HG03354 (cell line): ENCODE measurements around the gene EIF2D.
"Not testable (repeated sequence)": the region's sequence is repeated elsewhere in the genome, so short reads cannot be mapped to it uniquely, and the experiment has no call there.

Source experiments
- ATAC-seq: cut with Tn5 transposase; IDR thresholded peaks from one replicate; pipeline ENCODE4 v1.9.1; 2021; ENCODE audit warnings: mild to moderate bottlenecking; ENCODE audit not compliant: unreplicated experiment, poor library complexity, severe bottlenecking

EIF2D gene

GRCh38 chr1:206590025-206590758 is 22.1 kb downstream of the EIF2D start:
- ATAC-seq = no peak

GRCh38 chr1:206589206-206589605 is 23.1 kb downstream of the EIF2D start:
- ATAC-seq = no peak

GRCh38 chr1:206588492-206588891 is 23.8 kb downstream of the EIF2D start:
- ATAC-seq = no peak

GRCh38 chr1:206587904-206588303 is 24.4 kb downstream of the EIF2D start:
- no peak for ATAC-seq

GRCh38 chr1:206586501-206587445 is 25.5 kb downstream of the EIF2D start:
- no peak for ATAC-seq

GRCh38 chr1:206584683-206585082 is 27.6 kb downstream of the EIF2D start:
- ATAC-seq = no peak

DNA sequence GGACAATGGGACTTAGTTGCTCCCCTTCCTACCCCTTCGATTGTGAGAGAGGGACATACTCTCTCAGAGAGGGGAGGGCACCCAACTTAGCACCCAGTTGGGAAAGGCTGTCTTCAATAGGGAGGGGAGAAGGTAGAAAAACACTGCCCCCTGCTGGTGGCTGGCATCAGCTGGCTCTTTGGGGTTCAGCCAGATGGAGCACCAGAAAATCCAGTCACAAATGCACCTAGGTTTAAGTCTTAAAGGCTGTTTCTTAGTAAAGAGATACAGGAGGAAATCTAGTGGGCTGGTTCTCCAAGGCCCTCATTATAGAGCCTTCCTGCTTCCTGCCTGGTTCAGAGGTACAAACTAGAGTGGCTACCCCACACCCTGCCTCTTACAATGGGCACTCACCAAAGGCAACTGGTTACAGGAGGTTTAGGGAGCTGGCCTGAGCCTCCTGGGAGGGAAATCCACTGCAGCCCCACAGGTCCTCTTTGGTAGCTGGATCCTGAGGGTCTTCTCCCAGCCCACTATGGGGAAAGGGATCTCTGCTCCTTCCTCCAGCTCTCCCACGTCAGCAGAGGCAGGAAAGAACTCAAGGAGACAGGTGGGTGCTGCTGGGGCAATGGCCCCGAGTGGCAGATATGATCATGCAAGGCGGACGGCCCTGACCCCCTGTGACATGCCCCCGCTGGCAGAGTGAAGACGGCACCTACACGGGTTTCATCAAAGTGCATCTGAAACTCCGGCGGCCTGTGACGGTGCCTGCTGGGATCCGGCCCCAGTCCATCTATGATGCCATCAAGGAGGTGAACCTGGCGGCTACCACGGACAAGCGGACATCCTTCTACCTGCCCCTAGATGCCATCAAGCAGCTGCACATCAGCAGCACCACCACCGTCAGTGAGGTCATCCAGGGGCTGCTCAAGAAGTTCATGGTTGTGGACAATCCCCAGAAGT is 28.3 kb downstream of the EIF2D start:
- no peak for ATAC-seq

DNA sequence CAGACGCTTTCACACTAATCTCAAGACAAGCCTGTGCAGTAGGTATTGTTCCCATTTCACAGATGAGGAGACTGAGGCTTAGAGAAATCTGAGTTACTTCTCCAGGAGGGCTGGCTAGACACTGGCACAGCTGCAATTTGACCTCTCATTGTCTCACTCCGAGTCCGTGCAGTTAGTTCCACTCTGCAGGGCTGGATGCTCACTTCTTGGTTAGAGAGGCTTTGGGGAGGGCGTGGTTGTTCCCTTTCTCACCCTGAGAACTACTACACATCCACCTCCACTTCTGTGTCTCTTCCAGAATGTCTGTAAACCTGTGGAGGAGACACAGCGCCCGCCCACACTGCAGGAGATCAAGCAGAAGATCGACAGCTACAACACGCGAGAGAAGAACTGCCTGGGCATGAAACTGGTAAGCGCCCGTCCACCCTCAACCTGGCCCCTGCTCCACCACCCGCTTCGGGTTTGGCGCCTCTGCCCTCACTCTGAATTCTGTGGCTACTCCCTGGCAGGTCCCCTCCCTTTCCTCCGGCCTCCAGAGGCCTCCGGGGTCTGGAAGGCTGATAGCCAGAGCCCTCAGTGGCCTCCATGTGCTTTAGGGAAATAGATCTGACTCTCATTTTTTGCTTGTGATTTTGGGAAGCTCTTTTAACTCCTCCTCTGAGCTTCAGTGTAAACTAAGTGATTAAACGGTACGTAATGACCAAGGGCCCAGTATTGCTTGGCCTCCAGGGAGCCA is 29.1 kb downstream of the EIF2D start:
- no peak for ATAC-seq

GRCh38 chr1:206582537-206582936 is 29.7 kb downstream of the EIF2D start:
- ATAC-seq = no peak

DNA sequence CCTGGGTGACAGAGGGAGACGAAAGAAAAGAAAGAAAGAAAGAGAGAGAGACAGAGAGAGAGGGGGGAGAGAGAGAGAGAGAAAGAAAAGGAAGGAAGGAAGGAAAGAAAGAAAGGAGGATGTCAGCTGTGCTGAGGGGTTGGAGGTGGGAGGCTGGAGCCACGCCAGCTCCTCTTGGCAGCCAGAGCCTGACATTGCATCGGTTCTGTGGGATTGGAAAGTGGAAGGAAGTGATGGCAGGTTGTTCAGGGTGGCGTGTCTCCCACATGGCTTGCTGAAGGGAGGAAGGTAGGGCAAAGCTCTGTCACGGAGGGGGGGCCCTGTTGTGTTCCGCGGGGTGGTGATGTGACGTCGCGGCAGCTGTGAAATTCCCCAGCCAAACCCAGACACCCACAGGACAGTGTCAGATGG is 30.7 kb downstream of the EIF2D start:
- ATAC-seq = no peak

DNA sequence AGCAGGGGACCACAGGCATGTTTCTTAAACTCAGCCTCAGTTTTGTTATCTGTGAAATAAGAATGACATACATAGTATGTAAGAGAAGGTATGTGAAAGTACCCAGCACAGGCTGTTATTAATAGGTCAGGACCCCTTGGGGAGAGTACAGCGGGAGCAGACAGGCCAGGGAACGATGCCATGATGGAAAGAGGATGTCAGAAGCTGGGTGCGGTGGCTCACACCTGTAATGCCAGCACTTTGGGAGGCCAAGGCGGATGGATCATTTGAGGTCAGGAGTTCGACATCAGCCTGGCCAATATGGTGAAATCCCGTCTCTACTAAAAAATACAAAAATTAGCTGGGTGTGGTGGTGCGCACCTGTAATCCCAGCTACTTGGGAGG is 31.2 kb downstream of the EIF2D start:
- not testable (repeated sequence) for ATAC-seq

GRCh38 chr1:206580438-206581113 is 31.7 kb downstream of the EIF2D start:
- ATAC-seq = no peak

- peak; percentile 91 for ATAC-seq
Observed at GRCh38 chr1:206579747-206580437, 32.4 kb downstream of the EIF2D start.

- ATAC-seq = no peak
Observed at GRCh38 chr1:206578978-206579374, 33.3 kb downstream of the EIF2D start.

- ATAC-seq = no peak
Observed at GRCh38 chr1:206578068-206578977, 33.9 kb downstream of the EIF2D start.

GRCh38 chr1:206577626-206578025 is 34.6 kb downstream of the EIF2D start:
- ATAC-seq = no peak
